Stimulated activated CD4-positive, alpha-beta T cell treated with anti-CD3 and anti-CD28 coated beads, Interleukin-15, amount 100 ng/mL, for 48 hours (primary cell): ENCODE measurements around the gene RSBN1L.
A peak's percentile ranks its signal among the peaks of the same experiment; 100 is the strongest.

Experiments
- DNase-seq, 2 donors: peaks; one replicate each; pipeline ENCODE4 v3.0.0-alpha.2; 2020; ENCODE audit warnings: low read depth in 2 of 2

RSBN1L gene

GRCh38 chr7:77806425-77806824 lies 110.2 kb downstream of the RSBN1L start:
- no peak for DNase-seq

GRCh38 chr7:77808517-77808916 lies 112.3 kb downstream of the RSBN1L start:
- no peak for DNase-seq

- no peak for DNase-seq
Observed at GRCh38 chr7:77811516-77812289, 115.4 kb downstream of the RSBN1L start.

- DNase-seq: no peak
Observed at GRCh38 chr7:77812290-77812685, 116.0 kb downstream of the RSBN1L start.

GRCh38 chr7:77813180-77813579 lies 116.9 kb downstream of the RSBN1L start:
- no peak for DNase-seq

- DNase-seq: no peak
Observed at GRCh38 chr7:77819021-77819420, 122.8 kb downstream of the RSBN1L start.

GRCh38 chr7:77820967-77821366 lies 124.7 kb downstream of the RSBN1L start:
- no peak for DNase-seq

- DNase-seq: no peak
Observed at GRCh38 chr7:77822269-77822668, 126.0 kb downstream of the RSBN1L start.

- no peak for DNase-seq
Observed at GRCh38 chr7:77823787-77824186, 127.5 kb downstream of the RSBN1L start.

- DNase-seq: no peak
Observed at GRCh38 chr7:77824636-77825035, 128.4 kb downstream of the RSBN1L start.

GRCh38 chr7:77825131-77825530 lies 128.9 kb downstream of the RSBN1L start:
- DNase-seq: no peak

- no peak for DNase-seq
Observed at GRCh38 chr7:77826300-77826699, 130.0 kb downstream of the RSBN1L start.

- no peak for DNase-seq
Observed at GRCh38 chr7:77827999-77828398, 131.7 kb downstream of the RSBN1L start.

- DNase-seq: no peak
Observed at GRCh38 chr7:77830649-77831355, 134.5 kb downstream of the RSBN1L start.

GRCh38 chr7:77831481-77831880 lies 135.2 kb downstream of the RSBN1L start:
- DNase-seq: peak; percentile 4 to 22

- no peak for DNase-seq
Observed at GRCh38 chr7:77831953-77832352, 135.7 kb downstream of the RSBN1L start.
